HepG2 (cell line): ENCODE data around the gene EIF4G2. TPM values are rescaled to one million over a fixed set of nuclear protein-coding genes. Genes with fewer than 3 reads are reported as not detected.

Source experiments
- CEBPZ ChIP-seq: IDR thresholded peaks from 2 replicates; pipeline ENCODE4 v1.6.1; 2012; ENCODE audit warnings: low read length, improper control_type of control experiment
- EHMT2 ChIP-seq: fragments of 200-600 bp; sonication (generic); IDR thresholded peaks from 2 replicates; pipeline ENCODE4 v1.7.0; 2017; ENCODE audit warnings: antibody characterized with exemption, low read depth, low read length, borderline replicate concordance
- GPN1 ChIP-seq: sonication (generic); formaldehyde crosslinking; IDR thresholded peaks from 2 replicates; pipeline ENCODE4 v1.5.1; 2020; ENCODE audit warnings: missing genetic modification reagents, borderline replicate concordance
- HCFC1 ChIP-seq: fragments of 150-350 bp; IDR thresholded peaks from 2 replicates; pipeline ENCODE4 v1.6.1; 2014; ENCODE audit warnings: low read depth, low read length
- MBNL3 ChIP-seq: fragments of 250-450 bp; sonication (Bioruptor Pico); conservative IDR thresholded peaks from 2 replicates; pipeline ENCODE4 v1.8.0; 2022; ENCODE audit warnings: mild to moderate bottlenecking, inconsistent platforms
- MEIS2 ChIP-seq: sonication (generic); formaldehyde crosslinking; IDR thresholded peaks from 2 replicates; pipeline ENCODE4 v1.9.0; 2021; ENCODE audit warnings: mild to moderate bottlenecking, missing genetic modification reagents
- MXI1 ChIP-seq: IDR thresholded peaks from 3 replicates; pipeline ENCODE4 v1.6.1; 2012; ENCODE audit warnings: low read depth, low read length, inconsistent platforms, borderline replicate concordance
- NCOA1 ChIP-seq: sonication (generic); formaldehyde crosslinking; IDR thresholded peaks from 2 replicates; pipeline ENCODE4 v1.9.0; 2021; ENCODE audit warnings: missing genetic modification reagents
- NKX3-1 ChIP-seq: sonication (generic); formaldehyde crosslinking; IDR thresholded peaks from 2 replicates; pipeline ENCODE4 v1.5.0; 2020; ENCODE audit warnings: missing genetic modification reagents
- SKIL ChIP-seq: sonication (generic); formaldehyde crosslinking; IDR thresholded peaks from 2 replicates; pipeline ENCODE4 v1.8.0; 2022; ENCODE audit warnings: missing genetic modification reagents, mild to moderate bottlenecking, moderate library complexity, borderline replicate concordance
- SMAD1 ChIP-seq: sonication (generic); formaldehyde crosslinking; IDR thresholded peaks from 2 replicates; pipeline ENCODE4 v1.4.0; 2020; ENCODE audit warnings: missing genetic modification reagents, low read depth, mild to moderate bottlenecking, borderline replicate concordance
- SMC3 ChIP-seq: IDR thresholded peaks from 2 replicates; pipeline ENCODE4 v1.6.1; 2011; ENCODE audit warnings: low read length, improper control_type of control experiment
- SMYD3 ChIP-seq: sonication (generic); formaldehyde crosslinking; IDR thresholded peaks from 2 replicates; pipeline ENCODE4 v1.8.1; 2023; ENCODE audit warnings: mild to moderate bottlenecking, missing genetic modification reagents
- XRCC5 ChIP-seq: fragments of 200-400 bp; formaldehyde crosslinking; optimal IDR thresholded peaks from 2 replicates; pipeline ENCODE3; 2017; ENCODE audit warnings: mild to moderate bottlenecking, low read length
- ZMYM2 ChIP-seq: sonication (generic); formaldehyde crosslinking; IDR thresholded peaks from 2 replicates; pipeline ENCODE4 v1.8.0; 2022; ENCODE audit warnings: mild to moderate bottlenecking, missing genetic modification reagents
- ZNF235 ChIP-seq: sonication (generic); formaldehyde crosslinking; IDR thresholded peaks from 2 replicates; pipeline ENCODE4 v1.8.1; 2023; ENCODE audit warnings: mild to moderate bottlenecking, missing genetic modification reagents, borderline replicate concordance
- ZNF766 ChIP-seq: sonication (generic); formaldehyde crosslinking; IDR thresholded peaks from 2 replicates; pipeline ENCODE4 v1.5.0; 2020; ENCODE audit warnings: missing genetic modification reagents, borderline replicate concordance
- ZNF878 ChIP-seq: sonication (generic); formaldehyde crosslinking; IDR thresholded peaks from 2 replicates; pipeline ENCODE4 v1.8.1; 2023; ENCODE audit warnings: mild to moderate bottlenecking, missing genetic modification reagents, moderate library complexity
- polyA plus RNA-seq, 8 experiments: library from polyadenylated mRNA; depleted of rRNA in 3 of 8; stranded (reverse) in 7 of 8; unstranded in 1 of 8; fragments of >200 nt; fragmentation: Illumina TruSeq in 4 of 8; extraction: Trizol in 4 of 8; gene quantifications; 2 replicates each; pipeline versions ENCODE4 v1.2.1 to v1.2.3, GENCODE V29; 2011 to 2016; ENCODE audit warnings: low read depth in 4 of 8, missing spikeins in 1 of 8, mixed read lengths in 1 of 8; ENCODE audit not compliant: insufficient read depth in 1 of 8
- total RNA-seq, 5 experiments: library from RNA; depleted of rRNA; stranded (reverse); fragments of >200 nt; fragmentation: Illumina TruSeq; extraction: Trizol; gene quantifications; 2 replicates each; pipeline ENCODE4 v1.2.3, GENCODE V29; 2016; ENCODE audit warnings: low read depth in 1 of 5
- TF ChIP-seq, protein P1 (sequence below): sonication (generic); formaldehyde crosslinking; IDR thresholded peaks from 2 replicates; pipeline ENCODE4 v1.4.0; 2020; ENCODE audit warnings: missing genetic modification reagents
- TF ChIP-seq, protein P2 (sequence below): sonication (generic); formaldehyde crosslinking; IDR thresholded peaks from 2 replicates; pipeline ENCODE4 v1.8.0; 2022; ENCODE audit warnings: mild to moderate bottlenecking, missing genetic modification reagents, moderate library complexity

EIF4G2 gene
- total and polyA plus RNA-seq, 2 of the 13 experiments (the other 11 are each of a cell fraction or from before 2014, with no cell fraction given), result 362 to 546 TPM

DNA sequence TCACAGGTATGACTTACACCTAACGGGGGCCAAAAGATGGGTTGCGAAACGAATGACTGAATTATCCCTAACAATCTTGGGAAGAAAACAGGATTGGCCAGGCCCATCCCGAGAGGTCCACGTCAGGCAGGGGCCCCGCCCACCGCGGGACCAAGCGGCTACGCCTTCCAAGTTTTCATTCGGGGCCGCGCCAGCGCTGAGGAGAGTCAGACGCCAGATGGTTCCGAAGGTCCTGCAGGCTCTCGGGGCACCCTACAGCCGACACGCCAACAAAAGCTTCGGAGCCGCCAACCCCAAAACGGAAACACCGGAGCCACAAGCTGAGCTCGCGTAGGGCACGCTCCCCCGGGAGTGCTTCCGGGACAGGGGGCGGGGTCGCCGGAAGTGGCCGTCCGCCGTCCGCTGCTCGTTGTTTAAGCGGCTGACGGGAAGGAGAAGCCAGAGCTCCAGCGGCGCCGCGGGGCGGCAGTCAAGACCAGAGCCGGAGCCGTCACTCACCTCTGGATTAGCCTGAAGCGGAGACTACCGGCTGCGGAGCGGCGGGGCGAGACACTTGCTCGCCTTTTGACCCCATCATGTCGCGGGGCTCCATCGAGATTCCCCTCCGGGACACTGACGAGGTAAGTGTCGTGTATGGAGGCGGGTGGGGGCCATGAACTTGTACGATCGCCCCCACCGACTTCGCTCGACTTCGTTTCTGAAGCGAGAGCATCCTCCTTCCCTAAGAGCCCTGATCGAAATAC lies 57.7 kb downstream of the EIF4G2 start, which contains the start of gene CTR9 (continued):
- TF ChIP-seq MXI1, result peak; percentile 82; the same call in 2 of the 3 replicates
- peak; percentile 83 for TF ChIP-seq XRCC5
- TF ChIP-seq, protein P1, sequence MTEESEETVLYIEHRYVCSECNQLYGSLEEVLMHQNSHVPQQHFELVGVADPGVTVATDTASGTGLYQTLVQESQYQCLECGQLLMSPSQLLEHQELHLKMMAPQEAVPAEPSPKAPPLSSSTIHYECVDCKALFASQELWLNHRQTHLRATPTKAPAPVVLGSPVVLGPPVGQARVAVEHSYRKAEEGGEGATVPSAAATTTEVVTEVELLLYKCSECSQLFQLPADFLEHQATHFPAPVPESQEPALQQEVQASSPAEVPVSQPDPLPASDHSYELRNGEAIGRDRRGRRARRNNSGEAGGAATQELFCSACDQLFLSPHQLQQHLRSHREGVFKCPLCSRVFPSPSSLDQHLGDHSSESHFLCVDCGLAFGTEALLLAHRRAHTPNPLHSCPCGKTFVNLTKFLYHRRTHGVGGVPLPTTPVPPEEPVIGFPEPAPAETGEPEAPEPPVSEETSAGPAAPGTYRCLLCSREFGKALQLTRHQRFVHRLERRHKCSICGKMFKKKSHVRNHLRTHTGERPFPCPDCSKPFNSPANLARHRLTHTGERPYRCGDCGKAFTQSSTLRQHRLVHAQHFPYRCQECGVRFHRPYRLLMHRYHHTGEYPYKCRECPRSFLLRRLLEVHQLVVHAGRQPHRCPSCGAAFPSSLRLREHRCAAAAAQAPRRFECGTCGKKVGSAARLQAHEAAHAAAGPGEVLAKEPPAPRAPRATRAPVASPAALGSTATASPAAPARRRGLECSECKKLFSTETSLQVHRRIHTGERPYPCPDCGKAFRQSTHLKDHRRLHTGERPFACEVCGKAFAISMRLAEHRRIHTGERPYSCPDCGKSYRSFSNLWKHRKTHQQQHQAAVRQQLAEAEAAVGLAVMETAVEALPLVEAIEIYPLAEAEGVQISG (CRISPR knock-in tag), result peak; percentile 94
- TF ChIP-seq ZNF235 (CRISPR knock-in tag), result no peak
- TF ChIP-seq NKX3-1 (CRISPR knock-in tag), result peak; percentile 83; the same call in 1 of the 2 replicates
- TF ChIP-seq CEBPZ, result no peak
- peak; percentile 64; the same call in 1 of the 2 replicates for TF ChIP-seq ZNF878 (CRISPR knock-in tag)
- no peak for TF ChIP-seq SKIL
- TF ChIP-seq HCFC1, result peak; percentile 50; the same call in 1 of the 2 replicates
- no peak for TF ChIP-seq MBNL3 (CRISPR knock-in tag)
- 0 out of 2 replicates have a peak, but pooled peaks have one; percentile 14 for TF ChIP-seq NCOA1
- peak; percentile 83 for TF ChIP-seq MEIS2
- TF ChIP-seq EHMT2, result peak; percentile 77; the same call in 1 of the 2 replicates
- TF ChIP-seq ZNF766 (CRISPR knock-in tag), result peak; percentile 76; the same call in 1 of the 2 replicates
- TF ChIP-seq SMAD1, result 0 out of 2 replicates have a peak, but pooled peaks have one; percentile 48
- TF ChIP-seq SMC3, result no peak
- TF ChIP-seq ZMYM2 (CRISPR knock-in tag), result no peak
- TF ChIP-seq SMYD3 (CRISPR knock-in tag), result no peak
- no peak for TF ChIP-seq GPN1 (CRISPR knock-in tag)
- TF ChIP-seq, protein P2, sequence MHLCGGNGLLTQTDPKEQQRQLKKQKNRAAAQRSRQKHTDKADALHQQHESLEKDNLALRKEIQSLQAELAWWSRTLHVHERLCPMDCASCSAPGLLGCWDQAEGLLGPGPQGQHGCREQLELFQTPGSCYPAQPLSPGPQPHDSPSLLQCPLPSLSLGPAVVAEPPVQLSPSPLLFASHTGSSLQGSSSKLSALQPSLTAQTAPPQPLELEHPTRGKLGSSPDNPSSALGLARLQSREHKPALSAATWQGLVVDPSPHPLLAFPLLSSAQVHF (CRISPR knock-in tag), result peak; percentile 64; the same call in 1 of the 2 replicates
